Measurements from ENCODE around the gene ZNF695.

Gene ZNF695

DNA sequence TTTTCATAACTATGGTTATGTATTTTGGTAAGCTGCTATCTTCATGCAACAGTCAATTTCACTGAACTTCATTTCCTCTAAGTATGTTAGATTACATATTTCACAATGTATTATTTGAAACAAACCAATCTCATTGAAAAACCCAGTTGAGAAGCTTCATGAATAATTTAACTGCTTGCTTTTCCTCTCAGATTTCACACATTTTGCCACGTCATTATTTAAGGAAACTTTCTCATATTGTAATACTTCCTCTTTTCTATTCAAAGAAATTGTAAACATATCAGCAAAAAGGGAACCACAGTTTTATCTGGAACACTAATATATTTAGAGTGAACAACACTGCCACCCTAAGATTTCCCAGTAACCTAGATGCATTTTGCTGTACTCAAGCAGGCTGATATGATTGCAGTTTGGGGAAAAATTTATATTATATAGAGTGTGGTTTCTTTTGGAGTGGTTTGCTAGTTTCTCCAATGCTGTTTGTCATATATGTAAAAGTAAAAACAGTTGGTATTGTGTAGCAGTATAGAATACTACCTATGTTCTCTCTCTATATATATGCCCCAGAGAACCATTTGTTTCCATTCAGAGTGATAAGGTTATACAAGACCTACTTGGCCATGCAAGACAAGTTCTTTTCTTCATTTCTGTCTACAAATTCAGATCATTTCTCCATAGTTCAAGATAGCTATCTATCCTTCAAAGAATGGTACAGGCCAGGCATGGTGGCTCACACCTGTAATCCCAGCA is 47.7 kb downstream of the ZNF695 start:
- DNase-seq (ENCODE audit: low read depth in 2 of 2, low spot score in 1 of 2): no peak

DNA sequence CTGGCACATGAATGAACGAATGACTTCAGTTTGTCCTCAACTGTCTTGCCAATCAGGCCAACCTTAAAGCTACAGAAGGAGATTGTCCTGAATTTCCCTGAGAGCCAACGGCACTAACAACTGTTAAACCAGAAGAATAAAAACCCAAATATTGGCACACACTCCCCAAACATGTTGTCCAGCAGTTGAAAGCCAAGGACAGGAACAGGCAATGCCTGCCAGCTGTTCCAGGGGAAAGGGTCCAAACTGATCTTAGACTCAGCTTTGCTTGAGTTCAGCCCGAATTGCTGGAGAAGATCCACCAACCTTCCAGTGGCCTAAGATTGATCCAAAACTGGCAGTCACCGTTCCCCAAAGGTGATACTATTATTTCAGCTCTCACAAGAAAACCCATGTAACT is 53.7 kb downstream of the ZNF695 start:
- no peak for DNase-seq (ENCODE audit: low read depth in 2 of 2, low spot score in 1 of 2)

DNA sequence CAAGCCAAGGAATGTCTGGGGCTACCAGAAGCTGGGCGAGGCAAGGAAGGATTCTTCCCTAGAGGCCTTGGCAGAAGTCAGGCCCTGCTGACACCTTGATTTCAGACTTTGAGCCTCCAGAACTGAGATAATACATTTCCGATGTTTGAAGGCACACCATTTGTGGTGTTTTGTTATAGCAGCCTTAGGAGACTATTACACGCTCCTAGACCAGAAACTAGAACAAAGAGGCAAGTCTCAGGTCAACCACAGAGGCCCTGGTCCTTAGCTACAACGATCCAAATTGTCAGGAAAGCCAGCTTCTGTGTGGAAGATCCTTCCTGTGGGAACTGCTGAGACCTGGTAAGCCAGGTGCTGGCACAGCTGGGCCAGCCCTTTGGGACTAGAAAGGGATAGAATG is 56.4 kb downstream of the ZNF695 start:
- DNase-seq (ENCODE audit: low read depth in 2 of 2, low spot score in 1 of 2): no peak

DNA sequence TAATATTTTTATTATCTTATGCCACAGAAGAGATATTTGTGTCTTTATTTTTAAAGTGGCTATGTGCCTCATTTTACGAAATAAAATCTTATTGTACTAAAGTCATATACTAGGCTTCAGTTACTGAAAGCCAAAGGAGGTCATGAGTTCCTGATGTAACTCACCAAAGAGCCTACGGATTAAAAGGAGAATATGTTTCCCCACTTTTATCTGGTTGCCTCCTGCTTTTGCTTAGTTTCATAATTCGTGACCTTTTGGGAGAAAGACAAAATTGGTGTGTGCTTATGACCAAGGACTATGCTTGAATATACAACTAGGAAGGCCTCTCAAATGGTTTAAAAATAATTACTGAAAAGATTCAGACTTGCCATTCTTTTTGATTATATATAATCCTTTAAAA is 57.9 kb downstream of the ZNF695 start:
- no peak for DNase-seq (ENCODE audit: low read depth in 2 of 2, low spot score in 1 of 2)

DNA sequence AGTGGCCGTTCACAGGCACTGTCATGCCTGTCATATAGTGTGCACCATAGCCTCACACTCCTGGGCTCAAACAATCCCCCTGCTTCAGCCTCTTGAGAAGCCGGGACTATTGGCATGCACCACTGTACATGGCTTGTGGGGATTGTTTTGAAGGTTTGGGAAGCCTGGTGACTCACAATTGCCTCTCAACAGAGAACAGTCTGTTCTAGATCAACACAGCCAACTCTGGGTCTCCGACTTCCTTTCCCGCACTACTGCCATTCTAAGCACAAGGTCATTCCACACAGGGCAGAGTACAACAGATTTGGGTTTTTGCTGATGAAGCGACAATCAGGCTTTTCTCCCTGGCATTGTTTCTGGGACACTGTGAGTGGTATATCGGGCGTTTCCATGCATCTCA is 60.6 kb downstream of the ZNF695 start:
- DNase-seq (ENCODE audit: low read depth in 2 of 2, low spot score in 1 of 2): no peak

DNA sequence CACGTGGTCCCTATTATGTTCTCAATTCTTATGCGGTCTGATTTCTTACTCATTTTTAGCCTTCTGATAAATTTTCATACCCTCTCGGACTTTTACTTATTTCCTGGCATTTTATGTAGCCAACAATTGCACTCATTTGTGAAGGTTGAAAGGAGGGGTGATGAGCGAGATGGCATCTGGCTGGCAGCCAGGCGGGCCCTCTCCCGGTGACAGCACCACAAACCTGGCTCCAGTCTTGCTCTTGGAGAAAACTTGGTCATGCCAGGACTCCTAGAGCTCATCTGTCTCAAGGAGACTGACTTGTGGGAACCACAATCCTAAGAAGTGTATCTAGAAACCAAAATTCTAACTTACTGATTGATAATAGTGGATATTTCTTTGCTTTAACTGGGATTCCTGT is 61.5 kb downstream of the ZNF695 start:
- no peak for DNase-seq (ENCODE audit: low read depth in 2 of 2, low spot score in 1 of 2)
